Immature natural killer cell (primary cell): ENCODE data around the gene CABLES1. TPM values are rescaled to one million over a fixed set of nuclear protein-coding genes. Genes with fewer than 3 reads are reported as not detected.

Experiments used
- DNase-seq, 3 donors: peaks; one replicate each; pipeline ENCODE4 v3.0.0; 2022; ENCODE audit warnings: mixed read lengths in 1 of 3
- H3K27ac Mint-ChIP-seq, 6 donors: one replicate each; pipeline ENCODE4 v1.8.0; 2020; ENCODE audit warnings: mixed read lengths in 6 of 6, mild to moderate bottlenecking in 5 of 6, inconsistent platforms in 4 of 6, moderate library complexity in 3 of 6
- H3K27me3 Mint-ChIP-seq, 3 donors: one replicate each; pipeline ENCODE4 v1.8.0; 2020 to 2021; ENCODE audit warnings: low read depth in 3 of 3, mild to moderate bottlenecking in 3 of 3, mixed read lengths in 3 of 3, moderate library complexity in 3 of 3, inconsistent platforms in 1 of 3
- H3K36me3 Mint-ChIP-seq, 3 donors: one replicate each; pipeline ENCODE4 v1.8.0; 2020; ENCODE audit warnings: mixed read lengths in 3 of 3, inconsistent platforms in 2 of 3, mild to moderate bottlenecking in 2 of 3
- H3K4me1 Mint-ChIP-seq, 2 donors: one replicate each; pipeline ENCODE4 v1.8.0; 2020; ENCODE audit warnings: inconsistent platforms in 2 of 2, mild to moderate bottlenecking in 2 of 2, mixed read lengths in 2 of 2, moderate library complexity in 1 of 2
- H3K4me3 Mint-ChIP-seq, 5 donors: one replicate each; pipeline ENCODE4 v1.8.0; 2020; ENCODE audit warnings: mild to moderate bottlenecking in 5 of 5, mixed read lengths in 5 of 5, inconsistent platforms in 3 of 5, moderate library complexity in 3 of 5
- H3K9me3 Mint-ChIP-seq, 6 donors: one replicate each; pipeline ENCODE4 v1.8.0; 2020; ENCODE audit warnings: mild to moderate bottlenecking in 6 of 6, mixed read lengths in 6 of 6, inconsistent platforms in 4 of 6, moderate library complexity in 3 of 6
- polyA plus RNA-seq, 3 donors: library from polyadenylated mRNA; unstranded; fragments of 300-500 nt; fragmentation: Illumina TruSeq; gene quantifications; one replicate each; pipeline ENCODE4 v1.2.3, GENCODE V29; 2021

The CABLES1 gene
- polyA plus RNA-seq, 3 donors from 2014 or later: 0.16 to 0.99 (median 0.56) TPM

DNA sequence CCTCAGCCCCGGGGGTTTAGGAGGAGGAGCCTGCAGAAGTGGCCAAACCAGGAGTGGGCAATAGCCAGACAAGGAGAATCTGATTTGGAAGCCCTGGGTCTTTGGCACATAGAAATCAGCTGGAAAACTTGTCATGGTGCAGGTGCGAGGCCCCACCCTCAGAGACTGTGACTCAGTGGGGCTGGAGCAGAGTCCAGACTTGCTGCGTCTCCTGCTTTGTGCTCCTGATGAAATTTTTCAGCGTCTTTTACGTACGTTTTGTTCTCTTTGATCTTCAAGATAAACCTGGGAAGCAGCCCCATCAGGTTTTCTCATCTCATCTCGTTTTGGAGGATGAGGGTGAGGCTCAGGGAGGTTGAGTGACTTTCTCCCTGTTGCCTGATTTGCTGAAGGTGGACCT, 114.1 kb downstream of the CABLES1 start:
- Mint-ChIP-seq H3K4me1 (peaks cover 0 to 3% of the 10 kb centered on the region in 2 donors), H3K27ac (peak overlapping the region in 2 of 6 donors; percentile 37 to 82), H3K9me3 (no peaks in the 10 kb centered on the region), H3K36me3 (peaks cover 0 to 7% (median 3%) of the 10 kb centered on the region in 3 donors), H3K4me3 (no peak overlapping the region), H3K27me3 (peaks cover 0 to 3% (median 0%) of the 10 kb centered on the region in 3 donors)
- DNase-seq: no peak

DNA sequence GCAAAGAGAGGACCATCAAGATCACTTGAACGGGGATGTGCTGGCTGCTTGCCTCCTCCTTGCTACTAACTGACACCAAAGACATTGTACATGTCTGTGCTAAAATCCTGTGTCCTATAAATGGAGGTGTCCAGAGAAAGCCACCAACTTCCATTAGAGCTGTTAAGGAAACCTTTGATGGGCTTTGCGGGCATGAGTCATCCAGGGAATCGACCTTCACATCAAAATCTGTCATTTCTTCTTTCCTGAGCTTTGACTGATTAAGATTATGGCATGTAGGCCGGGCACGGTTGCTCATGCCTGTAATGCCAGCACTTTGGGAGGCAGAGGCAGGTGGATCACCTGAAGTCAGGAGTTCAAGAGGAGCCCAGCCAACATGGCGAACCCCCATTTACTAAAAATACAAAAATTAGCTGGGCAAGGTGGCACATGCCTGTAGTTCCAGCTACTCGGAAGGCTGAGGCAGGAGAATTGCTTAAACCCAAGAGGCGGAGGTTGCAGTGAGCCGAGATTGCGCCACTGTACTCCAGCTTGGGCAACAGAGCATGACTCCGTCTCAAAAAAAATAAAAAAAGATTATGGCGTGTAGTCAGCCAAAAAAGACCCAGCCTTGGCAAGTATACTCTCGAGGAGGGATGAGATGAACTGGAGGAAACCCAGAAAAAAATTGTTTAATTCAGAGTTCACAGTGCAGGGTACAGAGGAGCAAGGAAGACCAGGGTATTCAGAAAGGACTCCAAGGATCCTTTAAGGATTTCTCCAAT, 115.8 kb downstream of the CABLES1 start:
- H3K4me1 Mint-ChIP-seq: peaks cover 0 to 3% of the 10 kb centered on the region in 2 donors
- no peak for DNase-seq
- H3K9me3 Mint-ChIP-seq: no peaks in the 10 kb centered on the region
- H3K27ac Mint-ChIP-seq: no peak overlapping the region
- H3K36me3 Mint-ChIP-seq: peaks cover 3 to 7% (median 6%) of the 10 kb centered on the region in 3 donors
- peaks cover 0 to 3% (median 2%) of the 10 kb centered on the region in 3 donors for H3K27me3 Mint-ChIP-seq
- H3K4me3 Mint-ChIP-seq: no peak overlapping the region

DNA sequence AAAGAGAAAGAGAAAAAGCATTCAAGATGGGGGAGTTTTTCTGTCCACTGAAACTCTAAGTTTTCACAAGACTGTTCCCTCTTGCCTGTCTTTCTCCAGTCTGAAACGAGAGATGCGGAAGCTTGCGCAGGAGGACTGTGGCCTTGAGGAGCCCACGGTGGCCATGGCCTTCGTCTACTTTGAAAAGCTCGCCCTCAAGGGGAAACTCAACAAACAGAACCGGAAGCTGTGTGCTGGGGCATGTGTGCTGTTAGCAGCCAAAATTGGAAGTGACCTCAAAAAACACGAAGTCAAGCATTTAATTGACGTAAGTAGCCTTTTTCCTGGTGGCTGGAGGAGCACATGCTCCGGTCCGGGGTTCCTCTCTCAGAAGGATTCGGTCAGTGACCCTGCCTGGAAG, 118.3 kb downstream of the CABLES1 start:
- Mint-ChIP-seq H3K4me1 (peaks cover 12 to 16% of the 10 kb centered on the region in 2 donors), H3K27me3 (peaks cover 0 to 3% (median 2%) of the 10 kb centered on the region in 3 donors), H3K36me3 (peaks cover 3 to 14% (median 13%) of the 10 kb centered on the region in 3 donors), H3K4me3 (no peak overlapping the region), H3K9me3 (no peaks in the 10 kb centered on the region), H3K27ac (no peak overlapping the region)
- DNase-seq: no peak

DNA sequence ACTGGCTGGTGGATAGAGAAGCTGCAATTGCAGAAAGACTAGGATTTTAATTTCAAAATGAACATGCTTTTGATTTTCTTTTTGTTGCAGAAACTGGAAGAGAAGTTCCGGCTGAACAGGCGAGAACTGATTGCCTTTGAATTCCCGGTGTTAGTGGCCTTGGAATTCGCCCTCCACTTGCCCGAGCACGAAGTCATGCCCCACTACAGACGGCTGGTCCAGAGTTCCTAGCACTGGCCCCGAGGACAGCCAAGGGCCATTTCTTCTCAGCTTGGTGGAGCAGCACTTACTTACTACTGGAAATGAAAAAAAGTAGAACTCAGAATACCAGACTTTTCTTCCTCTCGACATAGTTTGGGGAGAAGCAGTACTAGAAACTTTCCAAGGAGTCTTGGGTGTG, 121.9 kb downstream of the CABLES1 start:
- H3K36me3 Mint-ChIP-seq: peaks cover 0 to 14% (median 13%) of the 10 kb centered on the region in 3 donors
- H3K9me3 Mint-ChIP-seq: no peaks in the 10 kb centered on the region
- DNase-seq: no peak
- H3K27me3 Mint-ChIP-seq: peaks cover 2 to 11% (median 9%) of the 10 kb centered on the region in 3 donors
- peak overlapping the region in 2 of 6 donors; percentile 20 to 26 for H3K27ac Mint-ChIP-seq
- H3K4me3 Mint-ChIP-seq: no peak overlapping the region
- peaks cover 42 to 48% of the 10 kb centered on the region in 2 donors for H3K4me1 Mint-ChIP-seq

DNA sequence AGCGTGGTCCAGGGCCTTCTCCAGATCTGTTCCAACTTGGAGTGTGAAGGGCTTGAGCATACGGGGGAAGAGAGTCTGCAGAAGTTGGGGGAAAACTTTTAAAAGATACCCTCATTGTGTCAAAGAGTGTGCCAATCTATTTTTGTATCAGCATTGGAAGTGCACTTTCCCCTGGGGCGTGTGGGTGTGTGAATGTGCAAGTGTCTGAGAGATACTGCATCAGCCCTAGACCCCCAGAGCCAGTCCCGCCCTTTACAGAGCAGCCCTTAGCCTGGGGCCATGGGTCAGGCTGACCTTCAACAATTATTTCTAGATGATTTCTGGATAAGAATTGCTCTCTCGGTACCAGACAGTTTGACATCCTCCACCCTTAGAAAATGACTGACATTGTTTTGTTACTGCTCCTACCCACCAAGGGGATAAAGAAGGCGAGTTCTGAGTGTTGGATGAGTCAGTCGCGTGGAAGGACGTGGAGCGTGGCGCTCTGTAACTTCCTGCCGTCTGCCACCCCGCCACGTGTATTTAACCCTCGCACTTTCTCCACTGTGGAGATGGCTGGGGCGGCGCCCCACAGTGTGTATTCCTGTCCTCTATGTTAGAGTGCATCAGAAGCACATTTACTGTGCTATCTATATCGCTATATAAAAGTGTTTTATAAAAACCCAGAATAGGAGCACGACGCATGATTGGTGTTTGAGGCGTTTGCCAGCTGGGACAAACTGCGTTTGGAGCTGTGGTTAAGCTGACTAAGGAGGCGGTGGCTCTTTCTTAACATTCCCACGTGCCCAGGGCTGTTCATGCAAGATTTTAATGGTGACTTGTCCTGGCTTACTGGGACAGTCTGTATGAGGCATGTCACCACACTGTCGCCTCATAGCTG, 122.6 kb downstream of the CABLES1 start:
- H3K27me3 Mint-ChIP-seq: peaks cover 2 to 11% (median 9%) of the 10 kb centered on the region in 3 donors
- no peaks in the 10 kb centered on the region for H3K9me3 Mint-ChIP-seq
- peak overlapping the region in 4 of 5 donors; percentile 10 to 53 (median 14) for H3K4me3 Mint-ChIP-seq
- peak in 2 of 3 donors; percentile 18 to 29 for DNase-seq
- peak overlapping the region in 5 of 6 donors; percentile 10 to 93 (median 57) for H3K27ac Mint-ChIP-seq
- peaks cover 0 to 14% (median 13%) of the 10 kb centered on the region in 3 donors for H3K36me3 Mint-ChIP-seq
- peaks cover 42 to 48% of the 10 kb centered on the region in 2 donors for H3K4me1 Mint-ChIP-seq

DNA sequence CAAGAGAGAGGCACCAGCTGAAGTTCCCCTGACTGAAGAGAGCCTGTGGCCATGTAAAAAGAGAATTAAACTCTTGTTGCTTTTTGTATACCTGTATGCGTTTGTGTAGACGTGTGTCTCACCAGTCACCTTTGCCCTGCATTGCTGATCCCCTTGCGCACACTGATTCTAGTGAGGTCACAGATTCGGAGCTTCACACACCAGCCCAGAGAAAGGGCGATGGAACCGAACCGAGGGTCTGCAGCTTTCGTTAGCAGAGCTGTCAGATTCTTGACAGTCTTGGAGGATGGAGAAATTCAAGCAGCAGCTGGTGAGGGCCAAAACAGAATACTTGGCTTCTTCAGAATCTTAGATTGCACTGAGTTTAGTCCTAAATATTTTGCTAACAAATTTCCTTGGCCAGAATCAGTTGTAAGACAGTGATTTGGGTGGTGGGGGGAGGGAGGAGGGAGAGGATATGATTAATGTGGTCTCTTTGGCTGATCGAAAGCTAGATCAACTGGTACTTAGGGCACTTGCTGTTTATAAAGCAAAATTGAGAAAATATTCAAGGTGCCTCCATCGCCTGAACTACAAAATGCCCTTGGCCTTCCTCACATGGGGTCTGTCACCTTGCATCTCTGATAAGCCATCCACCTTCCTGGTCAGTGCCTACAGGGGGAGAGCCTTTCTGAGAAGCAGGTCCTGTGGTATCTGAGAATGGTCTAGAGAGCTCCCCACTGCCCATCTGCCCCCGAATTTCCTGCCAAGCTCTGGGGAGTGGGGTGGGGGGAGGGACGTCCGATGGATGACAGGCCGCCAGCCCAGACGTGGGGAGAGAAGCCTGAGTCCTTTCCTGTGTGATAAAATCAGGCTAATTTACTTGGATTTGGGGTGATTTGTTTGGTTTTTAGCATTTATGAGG, 123.5 kb downstream of the CABLES1 start:
- H3K4me3 Mint-ChIP-seq: peak overlapping the region; percentile 73 to 88 (median 83)
- H3K27me3 Mint-ChIP-seq: peaks cover 2 to 11% (median 9%) of the 10 kb centered on the region in 3 donors
- no peaks in the 10 kb centered on the region for H3K9me3 Mint-ChIP-seq
- DNase-seq: no peak
- H3K27ac Mint-ChIP-seq: peak overlapping the region in 5 of 6 donors; percentile 68 to 93 (median 85)
- H3K36me3 Mint-ChIP-seq: peaks cover 0 to 14% (median 10%) of the 10 kb centered on the region in 3 donors
- peaks cover 42 to 48% of the 10 kb centered on the region in 2 donors for H3K4me1 Mint-ChIP-seq

DNA sequence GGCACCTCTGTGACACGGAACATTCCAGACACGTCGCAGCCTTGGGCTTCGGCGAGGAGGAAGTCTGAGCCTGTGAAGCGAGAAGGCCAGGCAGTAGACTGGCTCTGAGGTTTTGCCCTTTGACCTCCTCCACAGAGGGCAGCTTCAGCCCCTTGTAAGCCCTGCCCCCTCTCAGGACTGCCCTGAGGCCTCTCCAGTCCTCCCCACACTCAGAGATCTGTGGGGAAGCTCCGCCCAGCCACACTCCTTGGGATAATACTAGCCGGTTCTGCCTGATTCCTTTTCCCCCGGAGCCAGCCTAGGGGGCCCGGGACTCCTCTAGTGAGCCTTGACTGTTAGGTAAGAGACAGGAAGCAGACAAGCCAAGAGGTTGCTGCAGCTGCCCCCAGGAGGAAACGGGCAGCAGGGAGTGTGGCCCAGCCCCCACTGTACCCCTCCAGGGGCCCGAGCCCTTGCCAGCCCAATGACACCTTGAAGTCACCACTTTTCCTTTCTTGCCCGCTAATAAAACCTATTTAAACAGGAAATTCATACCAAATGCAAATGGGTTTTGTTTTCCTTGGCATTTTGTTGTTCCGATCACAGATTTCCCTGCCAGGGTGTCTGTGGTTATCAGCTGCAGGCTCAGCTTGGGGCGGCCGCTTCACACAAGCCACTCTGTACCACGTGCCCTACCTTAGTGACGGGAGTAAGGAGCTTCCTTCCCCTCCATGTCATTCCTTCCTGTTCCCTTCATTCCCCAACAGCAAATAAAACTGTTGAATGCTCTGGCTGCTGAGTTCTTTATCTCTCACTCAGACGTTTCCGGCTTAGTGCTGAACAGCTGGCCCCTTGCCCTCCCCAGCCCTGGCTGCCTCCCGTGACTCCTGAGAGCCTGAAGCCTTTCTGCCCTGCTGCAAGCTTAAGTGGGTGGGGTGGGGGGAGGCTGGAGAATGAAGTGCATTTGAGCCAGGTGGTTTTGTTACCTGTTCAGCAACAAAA, 124.7 kb downstream of the CABLES1 start:
- peak overlapping the region; percentile 73 to 88 (median 83) for H3K4me3 Mint-ChIP-seq

DNA sequence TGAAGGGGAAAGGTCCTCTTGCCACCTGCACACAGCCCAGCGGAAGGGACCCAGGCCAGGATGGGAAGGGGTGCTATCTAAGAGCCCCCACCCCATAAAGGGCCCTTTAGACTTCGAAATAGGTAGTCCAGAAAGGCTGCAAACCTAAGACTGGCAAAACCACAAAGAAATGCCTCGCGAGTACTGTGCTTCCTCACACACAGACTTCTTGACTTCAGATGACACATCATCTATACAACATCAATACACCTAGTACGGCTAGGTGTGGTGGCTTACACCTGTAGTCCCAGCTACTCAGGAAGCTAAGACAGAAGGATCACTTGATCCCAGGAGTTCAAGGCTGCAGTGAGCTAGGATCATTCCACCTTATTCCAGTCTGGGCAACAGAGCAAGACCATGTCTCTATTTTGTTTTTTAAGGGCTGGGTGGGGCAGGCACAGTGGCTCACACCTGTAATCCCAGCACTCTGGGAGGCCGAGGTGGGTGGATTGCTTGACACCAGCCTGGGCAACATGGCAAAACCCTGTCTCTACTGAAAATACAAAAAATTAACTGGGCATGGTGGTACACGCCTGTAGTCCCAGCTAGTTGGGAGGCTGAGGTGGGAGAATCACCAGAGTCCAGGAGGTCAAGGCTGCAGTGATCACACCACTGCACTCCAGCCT, 125.8 kb downstream of the CABLES1 start:
- Mint-ChIP-seq H3K27ac (peak overlapping the region; percentile 28 to 93 (median 76)), H3K4me1 (peaks cover 44 to 54% of the 10 kb centered on the region in 2 donors), H3K27me3 (peaks cover 2 to 13% (median 9%) of the 10 kb centered on the region in 3 donors), H3K4me3 (peak overlapping the region in 4 of 5 donors; percentile 17 to 88 (median 77)), H3K36me3 (peaks cover 0 to 10% (median 8%) of the 10 kb centered on the region in 3 donors), H3K9me3 (no peaks in the 10 kb centered on the region)
- no peak for DNase-seq

More for the DNA sequence above, 124.7 kb downstream of the CABLES1 start:
- DNase-seq: peak; percentile 43 to 57 (median 51)
- peak overlapping the region; percentile 40 to 93 (median 84) for H3K27ac Mint-ChIP-seq
- peaks cover 42 to 48% of the 10 kb centered on the region in 2 donors for H3K4me1 Mint-ChIP-seq
- H3K36me3 Mint-ChIP-seq: peaks cover 0 to 10% (median 8%) of the 10 kb centered on the region in 3 donors
- H3K9me3 Mint-ChIP-seq: no peaks in the 10 kb centered on the region
- peaks cover 2 to 11% (median 9%) of the 10 kb centered on the region in 3 donors for H3K27me3 Mint-ChIP-seq

DNA sequence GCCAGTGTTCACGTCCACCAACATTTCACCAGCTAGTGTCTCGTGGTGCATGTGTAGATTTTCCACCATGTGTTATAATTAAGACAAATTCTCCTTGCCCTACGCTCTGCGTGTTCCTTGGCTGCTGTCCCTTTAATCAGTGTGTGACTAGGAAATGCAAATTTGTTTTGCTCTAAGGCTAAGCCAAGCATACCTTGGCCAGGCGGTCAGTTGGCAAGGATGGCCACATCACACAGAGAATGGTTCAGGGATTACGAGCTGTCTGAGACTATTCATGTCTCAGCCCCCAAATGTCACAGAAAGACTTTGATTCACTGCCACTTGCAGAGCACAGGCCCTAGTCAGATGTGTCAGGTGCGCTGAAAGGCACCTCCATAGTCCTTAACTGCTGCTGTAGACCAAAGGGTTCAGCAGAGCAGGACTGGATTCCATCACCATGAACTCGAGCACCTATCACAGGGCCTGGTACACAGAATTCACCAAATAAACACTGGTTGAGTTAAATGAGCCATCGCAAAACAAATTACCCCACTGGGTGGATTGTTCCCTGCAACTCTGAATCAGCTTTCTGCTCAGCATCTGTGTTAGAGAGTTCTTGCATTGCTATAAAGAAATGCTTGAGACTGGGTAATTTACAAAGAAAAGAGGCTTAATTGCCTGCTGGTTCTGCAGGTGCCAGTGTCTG, 128.4 kb downstream of the CABLES1 start:
- DNase-seq: no peak
- H3K27me3 Mint-ChIP-seq: peaks cover 2 to 12% (median 10%) of the 10 kb centered on the region in 3 donors
- H3K4me3 Mint-ChIP-seq: no peak overlapping the region
- H3K36me3 Mint-ChIP-seq: no peaks in the 10 kb centered on the region
- H3K27ac Mint-ChIP-seq: no peak overlapping the region
- H3K4me1 Mint-ChIP-seq: peaks cover 55 to 62% of the 10 kb centered on the region in 2 donors
- H3K9me3 Mint-ChIP-seq: peaks cover 0 to under 1% (median 0%) of the 10 kb centered on the region in 6 donors

DNA sequence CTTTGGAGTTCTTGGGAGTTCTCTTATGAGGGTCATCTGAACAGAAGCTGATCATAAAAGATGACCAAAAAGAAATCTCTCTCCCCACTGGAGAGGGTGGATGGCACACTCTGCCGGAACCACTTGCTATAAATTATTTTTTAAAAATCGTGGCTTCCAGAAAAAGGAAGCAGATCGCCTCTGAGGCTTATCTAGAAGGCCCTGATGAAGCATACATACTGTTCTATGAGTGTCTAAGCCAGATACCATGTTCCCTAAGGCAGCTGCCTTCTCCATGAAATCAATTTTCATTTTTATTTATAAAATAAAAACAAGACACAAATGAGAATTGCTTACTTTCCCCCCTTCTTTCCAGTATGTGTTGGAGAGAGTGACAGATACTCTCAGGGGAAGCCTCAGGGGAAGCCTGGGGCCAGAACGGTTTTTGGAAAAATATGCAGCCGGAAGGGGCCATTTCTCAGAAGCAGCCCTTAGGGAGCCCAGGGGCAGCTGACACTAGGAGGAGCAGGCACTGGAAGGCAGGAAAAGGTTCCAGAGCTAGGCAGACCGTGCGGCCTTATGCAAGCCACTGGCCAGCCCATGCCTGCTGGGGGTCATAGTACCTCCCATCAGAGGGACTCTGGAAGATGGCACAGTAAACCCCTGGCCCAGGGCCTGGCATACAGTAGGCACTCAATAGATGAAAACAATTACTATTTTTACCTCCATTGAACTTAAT, 130.6 kb downstream of the CABLES1 start:
- H3K27me3 Mint-ChIP-seq: peaks cover 4 to 7% (median 6%) of the 10 kb centered on the region in 3 donors
- H3K9me3 Mint-ChIP-seq: peaks cover 8 to 18% (median 14%) of the 10 kb centered on the region in 6 donors
- H3K4me1 Mint-ChIP-seq: peaks cover 44 to 52% of the 10 kb centered on the region in 2 donors
- peak overlapping the region in 1 of 5 donors; percentile 53 for H3K4me3 Mint-ChIP-seq
- H3K36me3 Mint-ChIP-seq: peaks cover 10 to 15% (median 14%) of the 10 kb centered on the region in 3 donors
- peak overlapping the region in 2 of 6 donors; percentile 40 to 74 for H3K27ac Mint-ChIP-seq
- no peak for DNase-seq
